ENCODE measurements around the gene TMOD2.

Gene TMOD2

DNA sequence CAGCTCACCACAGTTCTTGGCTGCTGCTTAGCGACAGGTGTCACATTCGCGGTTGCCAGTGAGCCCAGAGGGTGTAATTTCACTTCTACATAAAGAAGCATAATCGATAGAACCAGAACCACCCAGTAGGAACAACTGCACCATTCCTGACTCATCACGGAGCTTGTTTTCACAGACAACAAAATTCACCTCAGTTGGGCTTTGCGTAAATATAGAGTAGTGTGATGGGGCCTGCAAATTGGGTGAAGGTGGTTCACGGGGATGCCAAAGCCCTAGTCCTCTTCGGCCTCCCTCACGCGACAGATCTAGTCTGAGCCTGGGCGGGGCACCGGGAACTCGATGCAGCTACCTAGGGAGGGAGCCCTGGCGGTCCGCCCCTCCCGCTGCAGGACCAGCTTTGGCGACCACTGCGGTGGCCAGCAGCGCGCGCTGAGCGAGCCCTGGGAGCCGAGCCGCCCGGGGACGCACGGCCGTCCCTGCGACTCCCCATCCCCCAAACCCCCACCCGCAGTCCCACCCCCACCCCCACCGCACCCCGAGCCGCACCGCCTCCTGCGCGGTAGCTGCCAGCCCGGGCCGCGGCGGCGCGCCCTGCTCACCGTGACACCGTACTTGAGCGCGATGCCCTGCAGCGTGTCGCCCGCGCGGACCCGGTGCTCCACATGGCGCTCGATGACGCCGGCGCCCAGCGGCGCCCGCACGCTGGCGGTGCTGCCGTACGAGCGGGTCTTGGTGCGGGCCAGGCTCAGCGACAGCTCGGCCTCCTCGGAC, 14.5 kb upstream of the TMOD2 start:
- DNase-seq = peak; percentile 72

DNA sequence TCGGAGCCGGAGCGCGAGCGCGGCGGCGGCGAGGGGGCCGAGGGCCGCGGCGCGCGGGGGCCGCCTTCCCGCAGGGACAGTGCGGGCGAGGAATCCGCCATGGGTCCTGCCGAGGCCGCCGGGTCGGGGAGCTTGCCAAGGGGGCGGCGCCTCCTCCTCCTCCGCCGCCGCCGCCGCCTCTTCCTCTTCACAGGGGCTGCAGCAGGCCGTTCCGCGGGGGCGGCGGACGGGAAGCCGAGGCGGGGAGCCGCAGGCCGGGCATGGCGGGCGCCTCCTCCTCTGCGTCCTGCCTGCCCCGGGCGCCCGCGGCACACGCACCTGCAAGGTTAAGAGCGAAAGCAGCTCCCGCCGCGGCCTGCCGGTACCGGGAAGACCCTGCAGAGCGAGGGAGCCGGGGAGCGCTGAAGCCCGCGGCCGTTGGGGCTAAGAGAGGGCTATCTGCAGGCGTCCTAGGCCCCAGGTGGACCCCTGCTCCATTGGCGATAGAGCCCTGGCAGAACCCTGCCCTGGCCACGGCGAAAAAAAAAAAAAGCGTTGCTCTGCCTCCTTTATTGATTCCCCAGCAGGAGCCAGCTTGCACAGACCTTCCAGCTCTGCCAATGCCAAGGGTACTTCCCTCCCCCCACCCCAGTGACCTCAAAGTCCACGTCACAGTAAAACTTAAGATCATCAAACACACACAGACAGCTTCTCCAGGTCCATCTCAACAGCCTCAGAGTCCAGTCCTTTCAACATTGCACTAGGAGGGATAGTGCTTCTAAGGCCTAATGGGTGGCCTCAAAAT, 13.7 kb upstream of the TMOD2 start, which contains the start of gene LYSMD2:
TSS of gene LYSMD2 (minus strand) at position 134 of the 784 bp plus-strand sequence. CDS start at position 101, 33 bp downstream.
- DNase-seq = peak; percentile 84

DNA sequence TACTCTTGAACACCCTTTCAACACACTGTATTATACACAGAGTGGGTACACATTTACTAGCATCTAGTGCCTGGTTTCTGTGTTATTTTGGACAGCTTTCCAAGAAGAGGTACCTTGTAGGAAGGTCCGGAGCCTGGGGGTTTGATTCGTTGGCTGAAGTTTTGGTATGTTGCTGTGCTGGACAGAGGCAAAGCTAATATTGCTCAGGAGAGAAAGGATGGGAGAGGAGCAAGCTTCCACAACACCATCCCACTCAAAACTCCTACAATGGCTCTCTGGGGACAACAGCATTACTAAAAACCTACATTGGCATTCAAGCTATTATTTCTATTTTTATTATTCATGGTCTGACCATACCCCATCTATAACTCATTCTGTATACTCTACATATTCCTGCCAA, 12.8 kb upstream of the TMOD2 start:
- no peak for DNase-seq

DNA sequence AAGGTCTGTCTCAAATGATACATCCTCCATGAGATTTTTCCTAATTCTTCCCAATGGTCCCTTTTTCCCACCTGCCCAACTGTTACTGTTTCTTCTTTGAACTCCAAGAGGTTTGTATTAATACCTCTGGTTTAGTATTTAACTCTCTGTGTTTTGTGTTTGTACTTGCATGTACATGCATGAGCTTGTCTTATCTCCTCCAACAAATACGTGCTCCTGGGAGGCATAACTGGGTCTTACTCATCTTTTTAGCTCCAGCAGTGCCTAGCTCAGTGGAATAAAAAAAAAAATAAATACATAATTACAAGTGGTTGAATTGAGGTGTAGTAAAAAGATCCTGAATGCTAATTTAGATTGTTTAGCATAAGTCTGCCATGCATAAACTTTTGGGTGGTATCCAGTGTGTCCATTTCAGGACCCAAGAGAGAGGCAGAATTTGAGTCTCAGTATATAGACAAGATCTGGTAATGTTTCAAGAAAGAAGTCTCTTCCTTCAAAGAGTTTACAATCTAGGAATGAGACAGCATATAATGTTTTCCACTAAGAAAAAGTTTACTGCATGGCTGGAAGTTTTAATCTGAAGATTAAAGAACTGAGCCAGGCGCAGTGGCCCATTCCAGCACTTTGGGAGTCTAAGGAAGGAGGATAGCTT, 12.2 kb upstream of the TMOD2 start:
- no peak for DNase-seq

DNA sequence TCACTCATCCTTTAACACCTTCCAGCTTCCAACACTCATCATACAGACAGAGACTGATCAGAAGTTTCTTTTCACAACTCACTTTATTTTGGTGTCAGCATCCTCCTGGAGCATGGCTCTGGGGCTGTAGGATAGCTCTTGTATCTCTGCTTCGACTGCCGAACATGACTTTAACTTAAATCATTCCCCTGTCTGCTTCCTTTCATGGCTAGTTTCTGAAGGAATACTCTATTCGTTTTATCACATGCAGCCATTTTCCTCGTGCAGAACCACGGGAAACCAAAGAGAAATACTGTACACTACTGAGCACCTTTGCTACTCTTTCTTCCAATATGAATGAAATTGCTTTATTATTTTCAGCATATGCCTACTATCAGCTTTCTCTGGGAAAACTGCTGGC, 2.1 kb upstream of the TMOD2 start:
- DNase-seq = no peak

DNA sequence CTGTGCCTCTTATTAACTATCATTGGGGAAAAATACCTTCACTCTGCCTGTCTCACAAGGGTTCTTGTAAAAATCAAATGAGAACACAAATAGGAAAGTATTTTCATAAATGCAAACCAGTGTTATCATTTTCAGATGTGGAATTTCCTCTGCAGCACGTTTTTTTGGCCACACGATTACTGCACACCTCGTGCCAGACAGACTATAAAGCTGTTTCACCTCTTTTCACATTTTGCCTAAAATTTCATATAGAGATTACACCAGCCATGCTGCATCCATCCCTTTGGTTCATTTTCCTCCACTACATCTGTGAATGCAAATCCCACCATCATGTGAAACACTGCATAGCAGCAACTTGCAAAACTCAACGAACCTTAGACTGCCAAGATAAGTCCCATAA, 1.2 kb upstream of the TMOD2 start:
- DNase-seq = no peak

DNA sequence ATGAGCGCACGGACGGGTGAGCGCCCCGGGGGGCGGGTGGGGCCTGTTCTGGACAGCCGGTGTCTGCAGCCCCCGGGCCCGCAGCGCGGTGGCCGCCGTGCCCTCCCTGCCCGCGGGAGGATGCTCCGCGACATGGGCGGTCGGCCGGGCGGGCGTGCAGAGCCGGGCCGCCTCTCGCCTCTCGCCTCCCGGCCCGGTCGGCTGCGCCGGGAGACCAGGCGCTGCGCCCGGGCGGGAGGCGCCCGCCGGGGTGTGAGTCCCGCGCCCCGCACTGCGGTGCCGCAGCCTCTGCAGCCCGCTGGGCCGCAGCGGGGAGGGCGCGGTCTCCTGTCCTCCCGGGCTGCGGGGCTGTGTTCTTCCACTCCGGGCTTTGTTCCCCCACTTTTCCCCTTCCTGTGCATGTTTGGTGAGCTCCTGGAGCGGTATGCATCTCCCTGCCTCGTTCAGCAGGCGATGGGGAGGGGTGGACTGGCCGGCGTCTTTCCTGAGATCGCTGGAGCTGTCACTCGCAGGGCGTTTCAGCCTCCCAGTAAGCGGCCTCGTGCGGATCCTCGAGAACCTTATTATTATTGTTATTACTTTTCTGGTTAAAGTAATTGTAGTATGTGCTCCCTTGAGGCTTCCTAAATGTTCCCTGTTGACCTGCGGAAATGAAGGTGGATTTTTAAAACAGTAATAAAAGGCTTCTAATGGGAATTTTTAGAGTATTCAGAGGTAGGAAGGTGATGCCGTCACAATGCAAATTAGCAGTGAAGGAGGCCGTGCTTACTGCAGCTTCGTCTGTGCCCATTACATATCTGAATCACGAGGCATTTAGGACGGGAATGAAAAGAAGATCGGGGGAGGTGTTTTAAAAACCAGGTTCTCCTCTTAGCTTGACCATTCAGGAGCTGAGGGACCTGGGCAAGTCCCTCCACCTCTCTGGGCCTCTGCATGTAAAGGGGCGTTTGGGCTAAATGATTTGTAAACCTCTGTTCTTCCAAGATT, 593 bp downstream of the TMOD2 start:
- peak; percentile 25 for DNase-seq

DNA sequence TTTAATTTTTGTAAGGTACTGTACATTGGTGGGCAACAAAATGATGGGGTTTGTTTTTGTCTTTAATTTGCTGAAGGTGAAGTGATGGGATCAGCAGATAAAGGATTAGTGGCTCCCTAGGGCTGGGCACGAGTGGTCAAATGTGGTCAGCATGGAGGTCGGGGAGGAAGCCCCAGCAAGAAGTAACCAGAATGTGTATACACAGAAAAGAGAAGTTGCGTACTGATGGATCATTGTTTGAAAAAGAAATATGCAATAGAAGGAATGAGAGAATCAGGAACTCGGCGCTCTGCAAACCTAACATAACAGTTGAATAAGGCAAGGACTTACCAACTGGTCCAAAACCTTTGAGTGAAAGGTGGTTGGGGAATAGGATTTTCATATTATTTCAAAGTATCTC, 1.5 kb downstream of the TMOD2 start:
- DNase-seq = no peak

DNA sequence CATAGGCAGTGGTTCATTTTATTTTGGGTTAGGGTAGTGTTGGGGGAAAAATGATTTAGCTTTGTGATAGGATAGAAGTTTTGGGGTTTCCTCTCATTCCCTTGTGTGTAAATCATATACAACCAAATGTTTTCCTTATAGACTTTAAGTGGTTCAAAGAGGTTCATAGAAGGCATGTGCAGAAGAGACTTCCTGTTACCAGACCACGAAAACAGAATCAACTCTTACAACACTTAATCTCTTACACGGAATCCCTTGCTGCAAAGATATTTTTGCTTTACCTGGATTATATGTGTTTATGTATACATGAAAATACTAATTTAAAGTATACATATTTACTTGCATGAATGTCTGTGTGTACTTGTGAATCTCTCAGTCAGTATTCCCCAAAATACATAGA, 2.9 kb downstream of the TMOD2 start:
- DNase-seq = no peak

DNA sequence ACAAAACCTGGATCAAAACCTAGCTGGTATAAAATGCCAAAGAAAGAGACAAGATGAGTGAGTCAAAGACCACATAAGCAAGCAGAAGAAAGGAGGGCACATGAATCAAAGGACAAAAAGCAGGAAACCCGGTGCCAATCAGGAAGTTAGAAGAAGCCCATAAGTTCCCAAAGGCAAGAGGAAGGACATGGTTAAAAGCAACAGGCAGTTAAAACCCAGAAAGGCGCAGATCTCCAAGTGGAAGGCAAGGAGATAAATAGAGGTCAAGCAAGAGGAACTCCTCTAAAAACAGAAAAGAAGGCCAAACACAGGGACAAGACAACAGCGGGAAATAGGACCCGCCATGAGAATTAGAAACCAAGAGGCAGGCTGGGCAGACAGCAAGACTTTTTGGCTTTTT, 4.4 kb downstream of the TMOD2 start:
- DNase-seq = no peak

DNA sequence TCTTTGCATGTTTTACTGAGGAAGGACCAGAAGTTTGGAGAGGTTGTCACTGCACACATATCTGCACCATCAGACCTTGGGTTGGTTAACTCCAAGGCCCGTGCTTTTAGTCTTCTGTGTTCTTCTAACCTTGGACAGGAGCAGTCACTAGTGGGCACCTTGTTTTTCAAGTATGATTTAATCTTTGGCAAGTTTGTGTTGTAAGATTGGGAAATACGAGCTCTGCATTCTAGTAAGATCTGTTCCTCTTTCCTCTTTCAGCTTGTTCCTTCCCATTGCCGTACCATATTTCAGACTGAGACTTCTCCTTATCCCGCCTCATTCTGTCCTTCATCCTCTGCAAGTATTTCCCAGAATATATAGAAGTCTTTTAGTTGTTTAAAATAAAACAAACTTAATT, 5.1 kb downstream of the TMOD2 start:
- DNase-seq = no peak

DNA sequence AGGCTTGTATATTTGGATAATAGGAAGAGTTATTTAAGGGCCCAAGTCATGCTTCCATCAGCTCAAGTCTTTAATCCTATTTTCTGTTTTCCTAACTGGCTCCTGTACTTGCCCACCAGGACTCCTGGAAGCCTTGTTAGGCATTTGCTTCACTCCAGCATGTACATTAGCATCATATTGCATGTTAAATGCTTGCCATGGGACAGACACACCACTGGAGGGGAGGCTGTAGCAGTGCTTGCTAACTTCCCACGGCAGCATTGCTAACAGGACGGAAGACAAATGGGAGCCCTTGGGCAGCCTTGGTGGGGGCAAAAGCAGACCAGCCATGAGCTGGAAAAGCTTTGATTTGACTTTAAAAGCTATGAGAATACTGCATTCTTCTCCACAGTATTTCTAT, 6.1 kb downstream of the TMOD2 start:
- DNase-seq = no peak

DNA sequence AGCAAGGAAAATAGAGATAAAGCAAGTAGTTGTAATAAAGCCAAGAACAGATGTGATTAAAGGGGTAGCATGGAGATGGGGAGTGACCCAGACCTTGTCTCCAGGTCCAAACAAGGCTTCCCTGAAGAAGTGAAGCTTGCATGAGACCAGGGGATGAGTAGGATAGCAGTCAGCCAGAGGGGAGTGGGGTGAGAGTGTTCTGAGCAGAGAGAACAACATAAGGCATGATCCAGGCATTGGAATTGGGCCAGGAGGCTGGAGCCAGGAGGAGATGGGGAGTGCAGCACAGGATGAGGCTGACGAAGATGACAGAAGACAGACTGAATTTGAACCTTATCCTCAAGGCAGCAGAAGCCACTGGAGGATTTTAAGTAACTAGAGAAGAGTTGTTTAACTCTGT, 7.2 kb downstream of the TMOD2 start:
- no peak for DNase-seq

DNA sequence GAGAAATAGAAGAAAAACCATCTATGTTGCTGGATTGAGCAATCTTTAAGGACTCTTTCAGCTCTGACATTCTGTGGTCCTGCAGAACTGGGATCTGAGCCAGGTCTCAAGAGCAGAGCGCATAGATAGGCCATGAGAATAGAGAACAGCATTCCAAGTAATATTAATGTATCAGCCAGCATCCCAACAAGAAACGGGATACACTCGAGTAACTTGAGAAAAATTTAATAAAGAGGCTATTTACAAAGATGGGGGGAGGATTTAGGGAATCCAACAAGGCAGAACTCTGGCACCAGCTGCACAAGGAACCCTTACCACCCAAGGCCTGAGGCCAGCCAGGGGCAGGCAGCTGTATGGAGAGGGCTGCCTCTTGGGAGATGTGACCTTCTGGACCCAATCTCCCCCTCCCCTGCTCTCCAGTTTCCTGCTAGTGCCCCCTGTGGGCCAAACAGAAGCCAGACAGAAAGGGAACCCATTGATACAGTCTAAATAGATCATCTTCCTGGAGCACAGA, 8.2 kb downstream of the TMOD2 start:
- peak; percentile 39 for DNase-seq

DNA sequence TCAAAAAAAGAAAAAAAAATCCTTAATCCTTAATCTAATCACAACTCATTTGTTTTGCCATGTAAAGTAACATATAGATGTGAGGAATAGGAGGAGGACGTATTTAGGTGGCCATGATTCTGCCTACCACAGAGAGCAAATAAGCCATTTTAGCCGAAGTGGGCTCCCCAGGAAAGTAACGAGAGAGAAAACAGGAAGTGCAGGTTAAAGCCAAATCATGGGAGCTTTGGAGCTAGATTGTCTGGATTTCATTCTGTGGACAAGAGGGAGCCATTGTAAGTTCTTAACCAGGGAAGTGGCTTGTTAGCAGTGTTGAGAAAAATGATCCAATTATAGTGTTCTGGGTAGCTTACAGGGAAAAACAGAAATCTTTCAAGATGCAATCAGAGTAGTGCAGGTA, 9.4 kb downstream of the TMOD2 start:
- DNase-seq = no peak

DNA sequence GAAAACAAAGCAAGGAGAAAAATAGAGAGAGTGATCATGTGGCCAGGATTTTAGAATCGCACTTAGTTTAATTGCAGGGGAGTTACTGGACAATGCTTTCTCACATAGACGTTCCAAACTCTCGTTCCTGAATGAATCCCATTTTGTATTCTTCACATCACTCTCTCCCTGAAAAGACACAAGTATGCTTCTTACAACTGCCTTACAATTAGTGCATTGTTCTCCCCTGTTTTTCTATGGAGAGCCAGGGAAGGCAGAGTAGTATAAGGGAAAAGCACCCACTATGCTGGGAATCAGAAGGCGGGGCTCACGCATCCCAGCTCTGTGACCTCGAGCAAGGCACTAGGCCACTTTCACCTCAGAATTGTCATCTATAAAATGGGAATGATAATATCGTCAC, 14.4 kb downstream of the TMOD2 start:
- DNase-seq = no peak

DNA sequence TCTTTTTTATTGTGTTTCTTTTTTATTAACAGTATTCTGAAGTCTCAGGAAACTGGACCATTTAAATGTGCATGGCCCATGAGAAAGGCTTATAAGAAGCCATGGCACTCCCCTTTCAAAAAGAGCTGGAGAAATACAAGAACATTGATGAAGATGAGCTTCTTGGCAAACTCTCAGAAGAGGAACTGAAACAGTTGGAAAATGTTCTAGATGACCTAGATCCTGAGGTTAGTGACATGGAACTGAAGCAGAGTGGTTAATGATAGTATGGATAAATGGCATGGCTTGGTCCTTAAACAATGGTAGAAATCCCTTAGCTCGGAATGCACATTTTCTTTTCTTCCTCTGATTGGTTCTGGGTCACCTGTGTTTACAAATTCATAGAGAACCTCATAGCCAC, 14.9 kb downstream of the TMOD2 start:
- no peak for DNase-seq

DNA sequence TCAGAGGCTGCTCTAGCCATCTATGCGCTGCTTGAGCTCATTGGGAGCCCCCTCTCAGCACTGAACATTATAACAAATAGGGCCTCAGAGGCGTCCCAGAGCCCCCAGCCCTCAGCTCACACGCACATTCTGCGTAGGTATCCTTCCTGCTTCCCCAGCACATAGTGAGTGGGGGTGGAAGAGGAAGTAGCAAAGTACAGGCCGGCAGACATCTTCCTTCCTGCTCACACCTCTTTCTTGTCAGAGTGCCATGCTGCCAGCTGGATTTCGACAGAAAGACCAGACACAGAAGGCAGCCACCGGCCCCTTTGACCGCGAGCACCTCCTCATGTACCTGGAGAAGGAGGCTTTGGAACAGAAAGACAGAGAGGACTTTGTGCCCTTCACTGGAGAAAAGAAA, 16.6 kb downstream of the TMOD2 start:
- peak; percentile 30 for DNase-seq

DNA sequence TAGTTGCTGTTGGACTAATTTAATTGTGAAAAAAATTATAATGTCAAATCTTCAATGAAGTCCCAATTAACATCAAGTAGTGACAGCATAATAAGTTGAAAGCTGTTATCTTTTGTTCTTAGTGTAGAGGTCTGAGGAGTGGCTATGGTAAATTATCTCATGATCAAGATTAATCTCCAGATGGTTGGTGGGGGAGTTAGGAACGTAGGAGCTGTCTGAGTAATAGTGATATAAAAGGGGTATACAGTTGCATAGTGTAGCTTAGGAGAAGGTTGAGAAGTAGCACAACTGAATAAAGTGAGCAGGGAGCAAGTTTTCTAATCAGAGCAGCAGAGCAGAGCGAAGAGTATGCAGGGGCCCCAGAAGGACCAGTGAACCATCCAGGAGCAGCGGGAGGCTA, 19.5 kb downstream of the TMOD2 start:
- no peak for DNase-seq

DNA sequence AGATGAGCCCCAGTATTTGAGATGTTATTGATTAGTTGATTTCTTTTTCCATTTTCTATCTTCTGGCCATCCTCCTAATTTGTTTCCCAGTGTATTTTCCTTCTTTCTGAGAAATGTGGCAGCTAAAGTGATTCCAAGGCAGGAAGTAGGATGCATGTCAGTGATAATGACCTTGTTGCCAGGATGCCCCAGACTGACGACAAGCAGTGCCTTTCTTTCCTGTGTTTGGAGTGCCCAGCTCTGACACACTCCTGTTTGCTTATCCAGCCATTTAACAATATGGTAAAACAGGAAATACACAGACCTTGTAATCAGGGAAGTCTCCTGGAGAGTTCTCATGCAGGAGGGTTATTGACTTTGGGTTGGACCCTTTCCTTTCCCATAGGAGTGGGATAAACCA, 20.4 kb downstream of the TMOD2 start:
- DNase-seq = no peak

DNA sequence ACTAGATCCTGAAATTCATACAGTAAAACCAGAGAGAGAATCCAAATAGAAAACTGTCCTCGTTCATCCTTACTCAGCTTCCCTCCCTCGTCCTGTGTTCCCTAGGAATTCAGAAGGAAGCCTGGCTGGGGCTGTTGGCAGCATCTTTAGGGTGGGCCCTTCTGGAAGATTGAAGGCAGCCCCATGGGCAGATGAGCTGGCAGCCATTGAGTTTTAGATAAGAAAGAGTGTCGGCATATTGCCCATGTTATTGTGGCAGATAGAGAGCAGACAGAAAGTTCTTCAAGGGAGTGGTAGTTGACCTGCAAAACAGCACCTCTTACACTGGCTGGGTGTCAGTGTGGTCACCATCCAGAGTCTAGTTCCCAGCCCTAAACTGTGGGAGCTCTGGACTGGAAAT, 23.5 kb downstream of the TMOD2 start:
- no peak for DNase-seq

All from CD4-positive, alpha-beta T cell treated with Interleukin-6 for 4 hours (primary cell).